Parathyroid adenoma (tissue), 2 donors: ENCODE results near the gene EXD3.
"Not testable (repeated sequence)": the region's sequence is repeated elsewhere in the genome, so short reads cannot be mapped to it uniquely, and the experiment has no call there.

Source experiments
- H2AFZ ChIP-seq: fragments of 300-600 bp; sonication (generic); one replicate; pipeline ENCODE4 v1.7.0; 2017; ENCODE audit warnings: antibody characterized with exemption, mild to moderate bottlenecking
- H3K27ac ChIP-seq: fragments of 300-600 bp; sonication (generic); one replicate; pipeline ENCODE4 v1.7.0; 2017
- H3K27me3 ChIP-seq: fragments of 300-600 bp; sonication (generic); one replicate; pipeline ENCODE4 v1.7.0; 2017; ENCODE audit warnings: low read length; ENCODE audit not compliant: control insufficient read depth, insufficient read depth
- H3K36me3 ChIP-seq: fragments of 300-600 bp; sonication (generic); one replicate; pipeline ENCODE4 v1.7.0; 2017; ENCODE audit warnings: low read length; ENCODE audit not compliant: control insufficient read depth, insufficient read depth
- H3K4me1 ChIP-seq: fragments of 300-600 bp; sonication (generic); one replicate; pipeline ENCODE4 v1.7.0; 2017; ENCODE audit warnings: control low read depth
- H3K4me2 ChIP-seq: fragments of 300-600 bp; sonication (generic); one replicate; pipeline ENCODE4 v1.7.0; 2017; ENCODE audit warnings: low read length
- H3K4me3 ChIP-seq: fragments of 300-600 bp; sonication (generic); one replicate; pipeline ENCODE4 v1.7.0; 2017; ENCODE audit warnings: low read depth, low read length
- H3K79me2 ChIP-seq: fragments of 300-600 bp; sonication (generic); one replicate; pipeline ENCODE4 v1.7.0; 2017; ENCODE audit warnings: control low read depth
- H3K9ac ChIP-seq: fragments of 300-600 bp; sonication (generic); one replicate; pipeline ENCODE4 v1.7.0; 2017; ENCODE audit warnings: mild to moderate bottlenecking
- H3K9me3 ChIP-seq: fragments of 300-600 bp; sonication (generic); one replicate; pipeline ENCODE4 v1.7.0; 2017; ENCODE audit warnings: low read length; ENCODE audit not compliant: control insufficient read depth
- TF ChIP-seq, protein P1 (sequence below): fragments of 300-600 bp; sonication (generic); IDR thresholded peaks from one replicate; pipeline ENCODE4 v1.7.0; 2017; ENCODE audit warnings: antibody characterized with exemption, mild to moderate bottlenecking
- donor health status: primary hyperparathyroidism.

The EXD3 gene

DNA sequence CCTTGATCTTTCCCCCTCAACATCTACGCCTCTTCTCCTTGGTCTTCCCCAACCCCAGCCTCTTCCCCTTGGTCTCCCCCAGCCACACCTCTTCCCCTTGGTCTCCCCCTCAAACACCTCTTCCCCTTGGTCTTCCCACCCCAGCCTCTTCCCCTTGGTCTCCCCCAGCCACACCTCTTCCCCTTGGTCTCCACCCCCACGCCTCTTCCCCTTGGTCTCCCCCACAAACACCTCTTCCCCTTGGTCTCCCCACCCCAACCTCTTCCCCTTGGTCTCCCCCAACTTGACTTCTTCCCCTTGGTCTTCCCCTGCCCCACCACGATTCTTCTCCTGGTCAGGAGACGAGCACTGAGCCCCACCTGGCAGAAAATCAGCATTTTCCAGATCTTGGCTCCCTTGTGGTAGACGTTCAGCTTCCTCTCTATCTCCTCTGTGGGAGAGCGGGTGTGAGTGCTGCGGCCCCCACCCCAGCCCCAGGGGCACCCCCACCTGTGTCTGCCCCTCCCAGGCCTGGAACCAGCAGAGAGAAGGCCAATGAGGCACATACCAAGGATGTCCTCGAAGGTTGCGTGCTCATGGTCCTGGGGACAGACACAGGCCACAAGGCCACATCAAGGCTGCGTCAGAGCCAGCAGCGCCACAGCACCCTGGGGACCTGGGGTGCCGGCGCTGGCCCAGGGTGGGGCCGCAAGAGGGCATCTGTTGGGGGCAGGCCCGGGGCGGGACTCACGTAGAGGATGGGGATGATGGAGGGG lies 29.2 kb upstream of the EXD3 start:
- Histone ChIP-seq H3K4me3 (no peak overlapping the region), H3K27me3 (no peaks in the 10 kb centered on the region), H3K27ac (no peak overlapping the region), H3K79me2 (no peaks in the 10 kb centered on the region), H3K4me1 (no peaks in the 10 kb centered on the region), H2AFZ (no peak overlapping the region), H3K9me3 (no peaks in the 10 kb centered on the region), H3K4me2 (no peak overlapping the region), H3K36me3 (no peaks in the 10 kb centered on the region), H3K9ac (no peak overlapping the region)
- TF ChIP-seq, protein P1, sequence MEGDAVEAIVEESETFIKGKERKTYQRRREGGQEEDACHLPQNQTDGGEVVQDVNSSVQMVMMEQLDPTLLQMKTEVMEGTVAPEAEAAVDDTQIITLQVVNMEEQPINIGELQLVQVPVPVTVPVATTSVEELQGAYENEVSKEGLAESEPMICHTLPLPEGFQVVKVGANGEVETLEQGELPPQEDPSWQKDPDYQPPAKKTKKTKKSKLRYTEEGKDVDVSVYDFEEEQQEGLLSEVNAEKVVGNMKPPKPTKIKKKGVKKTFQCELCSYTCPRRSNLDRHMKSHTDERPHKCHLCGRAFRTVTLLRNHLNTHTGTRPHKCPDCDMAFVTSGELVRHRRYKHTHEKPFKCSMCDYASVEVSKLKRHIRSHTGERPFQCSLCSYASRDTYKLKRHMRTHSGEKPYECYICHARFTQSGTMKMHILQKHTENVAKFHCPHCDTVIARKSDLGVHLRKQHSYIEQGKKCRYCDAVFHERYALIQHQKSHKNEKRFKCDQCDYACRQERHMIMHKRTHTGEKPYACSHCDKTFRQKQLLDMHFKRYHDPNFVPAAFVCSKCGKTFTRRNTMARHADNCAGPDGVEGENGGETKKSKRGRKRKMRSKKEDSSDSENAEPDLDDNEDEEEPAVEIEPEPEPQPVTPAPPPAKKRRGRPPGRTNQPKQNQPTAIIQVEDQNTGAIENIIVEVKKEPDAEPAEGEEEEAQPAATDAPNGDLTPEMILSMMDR = no peak

DNA sequence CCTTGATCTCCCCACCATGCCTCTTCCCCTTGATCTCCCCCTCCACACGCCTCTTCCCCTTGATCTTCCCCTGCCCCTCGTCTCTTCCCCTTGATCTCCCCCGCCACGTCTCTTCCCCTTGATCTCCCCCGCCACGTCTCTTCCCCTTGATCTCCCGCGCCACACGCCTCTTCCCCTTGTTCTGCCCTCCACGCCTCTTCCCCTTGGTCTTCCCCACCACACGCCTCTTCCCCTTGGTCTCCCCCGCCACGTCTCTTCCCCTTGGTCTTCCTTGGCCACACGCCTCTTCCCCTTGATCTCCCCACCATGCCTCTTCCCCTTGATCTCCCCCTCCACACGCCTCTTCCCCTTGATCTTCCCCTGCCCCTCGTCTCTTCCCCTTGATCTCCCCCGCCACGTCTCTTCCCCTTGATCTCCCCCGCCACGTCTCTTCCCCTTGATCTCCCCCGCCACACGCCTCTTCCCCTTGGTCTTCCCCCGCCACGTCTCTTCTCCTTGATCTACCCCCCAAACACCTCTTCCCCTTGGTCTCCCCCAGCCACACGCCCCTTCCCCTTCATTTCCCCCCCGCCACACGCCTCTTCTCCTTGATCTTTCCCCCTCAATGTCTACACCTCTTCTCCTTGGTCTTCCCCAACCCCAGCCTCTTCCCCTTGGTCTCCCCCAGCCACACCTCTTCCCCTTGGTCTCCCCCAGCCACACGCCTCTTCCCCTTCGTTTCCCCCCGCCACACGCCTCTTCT lies 28.5 kb upstream of the EXD3 start:
- H3K27me3 ChIP-seq, H2AFZ ChIP-seq, H3K4me1 ChIP-seq, H3K36me3 ChIP-seq, H3K4me2 ChIP-seq, H3K9me3 ChIP-seq, H3K4me3 ChIP-seq, H3K79me2 ChIP-seq, H3K9ac ChIP-seq, H3K27ac ChIP-seq: not testable (repeated sequence)

DNA sequence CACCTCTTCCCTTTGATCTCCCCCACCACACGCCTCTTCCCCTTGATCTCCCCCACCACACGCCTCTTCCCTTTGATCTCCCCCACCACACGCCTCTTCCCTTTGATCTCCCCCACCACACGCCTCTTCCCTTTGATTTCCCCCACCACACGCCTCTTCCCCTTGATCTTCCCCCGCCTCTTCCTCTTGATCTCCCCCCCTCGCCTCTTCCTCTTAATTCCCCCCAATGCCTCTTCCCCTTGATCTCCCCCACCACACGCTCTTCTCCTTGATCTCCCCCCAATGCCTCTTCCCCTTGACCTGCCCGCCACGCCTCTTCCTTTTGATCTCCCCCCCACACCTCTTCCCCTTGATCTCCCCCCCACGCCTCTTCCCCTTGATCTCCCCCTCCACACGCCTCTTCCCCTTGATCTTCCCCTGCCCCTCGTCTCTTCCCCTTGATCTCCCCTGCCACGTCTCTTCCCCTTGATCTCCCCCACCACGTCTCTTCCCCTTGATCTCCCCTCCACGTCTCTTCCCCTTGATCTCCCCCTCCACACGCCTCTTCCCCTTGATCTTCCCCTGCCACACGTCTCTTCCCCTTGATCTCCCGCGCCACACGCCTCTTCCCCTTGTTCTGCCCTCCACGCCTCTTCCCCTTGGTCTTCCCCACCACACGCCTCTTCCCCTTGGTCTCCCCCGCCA lies 27.7 kb upstream of the EXD3 start:
- not testable (repeated sequence) for H3K4me3 ChIP-seq, H3K27ac ChIP-seq, H3K4me2 ChIP-seq, H3K36me3 ChIP-seq, H3K9ac ChIP-seq, H3K4me1 ChIP-seq, H2AFZ ChIP-seq, H3K79me2 ChIP-seq, H3K27me3 ChIP-seq, H3K9me3 ChIP-seq

DNA sequence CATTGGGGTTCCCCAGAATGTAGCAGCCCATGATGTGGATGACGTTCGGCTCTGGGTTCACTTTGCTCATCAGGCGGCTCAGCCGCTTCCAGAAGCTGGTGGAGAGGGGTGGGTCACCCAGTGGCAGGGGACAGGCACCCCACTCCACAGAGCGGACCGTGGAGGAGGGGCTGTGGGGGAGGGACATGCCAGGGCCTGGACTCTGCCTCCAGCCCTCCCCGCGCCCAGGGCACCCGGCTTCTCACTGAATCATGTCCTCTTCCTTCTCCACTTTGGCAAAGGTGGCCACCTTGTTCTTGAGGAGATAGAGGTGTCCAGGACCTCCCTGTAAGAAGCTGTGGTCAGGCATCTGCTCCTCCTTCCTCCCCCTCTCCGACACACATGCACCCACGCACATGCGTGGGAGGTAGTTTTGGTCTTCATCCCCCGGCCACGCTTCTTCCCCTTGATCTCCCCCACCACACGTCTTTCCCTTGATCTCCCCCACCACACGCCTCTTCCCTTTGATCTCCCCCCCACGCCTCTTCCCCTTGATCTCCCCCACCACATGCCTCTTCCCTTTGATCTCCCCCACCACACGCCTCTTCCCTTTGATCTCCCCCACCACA lies 27.1 kb upstream of the EXD3 start:
- Histone ChIP-seq H3K79me2 (no peaks in the 10 kb centered on the region), H3K9ac (no peak overlapping the region), H3K9me3 (no peaks in the 10 kb centered on the region), H3K27me3 (no peaks in the 10 kb centered on the region), H3K27ac (no peak overlapping the region), H3K4me2 (no peak overlapping the region), H2AFZ (no peak overlapping the region), H3K4me3 (no peak overlapping the region), H3K4me1 (no peaks in the 10 kb centered on the region), H3K36me3 (no peaks in the 10 kb centered on the region)
- TF ChIP-seq, protein P1 = no peak

- H3K27me3 ChIP-seq = no peaks in the 10 kb centered on the region
- H3K4me3 ChIP-seq = no peak overlapping the region
- no peaks in the 10 kb centered on the region for H3K36me3 ChIP-seq
- no peaks in the 10 kb centered on the region for H3K79me2 ChIP-seq
- H3K9me3 ChIP-seq = no peaks in the 10 kb centered on the region
- TF ChIP-seq, protein P1 = no peak
- no peak overlapping the region for H2AFZ ChIP-seq
- no peaks in the 10 kb centered on the region for H3K4me1 ChIP-seq
- no peak overlapping the region for H3K4me2 ChIP-seq
- H3K27ac ChIP-seq = no peak overlapping the region
- H3K9ac ChIP-seq = no peak overlapping the region
Measured at GRCh38 chr9:137449081-137449844, 26.3 kb upstream of the EXD3 start.
